NCI-H526 treated with DMSO at 0.1 percent for 48 hours (cell line): ENCODE data around the gene GAL3ST2.
"Not testable (repeated sequence)": the region's sequence is repeated elsewhere in the genome, so short reads cannot be mapped to it uniquely, and the experiment has no call there.

Source experiments
- DNase-seq: peaks from one replicate; lab custom pipeline; 2025; lab: John Stamatoyannopoulos, UW

GAL3ST2 gene

DNA sequence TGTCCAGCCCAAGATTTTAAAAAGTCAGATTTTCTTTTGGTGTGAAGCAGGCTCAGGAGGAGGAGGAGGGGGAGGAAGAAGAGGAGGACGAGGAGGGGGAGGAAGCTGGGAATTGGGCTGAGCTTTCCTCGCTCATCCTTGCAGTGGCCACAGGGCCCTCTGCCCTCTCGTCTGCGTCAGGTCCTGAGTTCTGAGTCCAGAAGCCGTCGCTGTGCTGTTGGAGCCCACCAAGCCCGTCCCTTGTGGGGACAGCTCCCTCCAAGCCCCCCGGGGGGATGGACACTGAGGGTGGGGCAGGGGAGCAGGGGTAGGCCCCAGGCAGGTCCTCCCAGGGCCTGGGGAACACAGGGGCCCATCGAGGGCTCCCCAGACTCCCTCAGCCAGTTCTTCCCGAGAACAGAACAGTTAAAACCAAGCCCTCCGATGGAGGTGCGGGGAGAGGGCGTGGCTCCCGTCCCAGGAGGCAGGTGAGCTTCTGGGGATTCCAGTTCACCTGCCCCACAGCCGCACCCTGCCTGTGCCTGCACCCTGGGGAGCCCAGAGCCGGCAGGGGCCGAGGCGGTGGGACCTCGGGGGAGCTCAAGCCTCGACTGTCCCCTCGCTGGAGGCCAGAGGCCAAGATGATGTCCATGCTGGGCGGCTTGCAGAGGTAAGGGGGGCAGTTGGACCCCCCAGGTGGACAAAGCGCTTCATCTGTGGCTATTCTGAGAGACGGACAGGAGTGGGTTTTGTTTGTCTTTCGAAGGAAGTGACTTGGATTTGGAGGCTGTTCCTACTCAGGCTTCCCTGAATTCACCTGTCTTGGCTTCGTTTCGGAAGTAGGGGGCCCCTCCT is at the start of gene GAL3ST2:
GAL3ST2 (plus strand) TSS at position 487 of the 834 bp plus-strand sequence; CDS start at position 621, 134 bp downstream.
- DNase-seq = no peak

DNA sequence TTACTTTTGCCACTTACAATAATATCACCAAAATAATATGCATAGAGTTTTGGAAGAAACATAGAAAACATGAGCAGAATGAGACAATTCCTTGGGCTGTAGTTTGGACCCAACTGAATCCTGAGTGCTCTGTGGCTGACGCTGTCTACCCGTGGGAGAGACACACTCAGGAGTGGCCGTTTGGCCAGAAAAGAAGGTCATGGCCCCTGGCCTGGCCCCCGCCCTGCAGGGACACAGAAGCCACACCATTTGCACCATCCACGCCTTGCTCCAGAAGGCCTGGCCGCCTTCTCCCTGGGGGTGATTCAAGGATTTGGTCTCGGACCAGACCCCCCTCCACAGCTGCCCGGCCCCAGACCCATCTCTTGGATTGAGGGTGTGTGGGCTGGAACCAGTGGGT is 48.6 kb upstream of the GAL3ST2 start:
- no peak for DNase-seq

- no peak for DNase-seq
Measured at GRCh38 chr2:241728627-241729026, 48.0 kb upstream of the GAL3ST2 start.

GRCh38 chr2:241729868-241730267 is 46.8 kb upstream of the GAL3ST2 start:
- no peak for DNase-seq

- no peak for DNase-seq
Measured at GRCh38 chr2:241730671-241731293, 45.8 kb upstream of the GAL3ST2 start.

DNA sequence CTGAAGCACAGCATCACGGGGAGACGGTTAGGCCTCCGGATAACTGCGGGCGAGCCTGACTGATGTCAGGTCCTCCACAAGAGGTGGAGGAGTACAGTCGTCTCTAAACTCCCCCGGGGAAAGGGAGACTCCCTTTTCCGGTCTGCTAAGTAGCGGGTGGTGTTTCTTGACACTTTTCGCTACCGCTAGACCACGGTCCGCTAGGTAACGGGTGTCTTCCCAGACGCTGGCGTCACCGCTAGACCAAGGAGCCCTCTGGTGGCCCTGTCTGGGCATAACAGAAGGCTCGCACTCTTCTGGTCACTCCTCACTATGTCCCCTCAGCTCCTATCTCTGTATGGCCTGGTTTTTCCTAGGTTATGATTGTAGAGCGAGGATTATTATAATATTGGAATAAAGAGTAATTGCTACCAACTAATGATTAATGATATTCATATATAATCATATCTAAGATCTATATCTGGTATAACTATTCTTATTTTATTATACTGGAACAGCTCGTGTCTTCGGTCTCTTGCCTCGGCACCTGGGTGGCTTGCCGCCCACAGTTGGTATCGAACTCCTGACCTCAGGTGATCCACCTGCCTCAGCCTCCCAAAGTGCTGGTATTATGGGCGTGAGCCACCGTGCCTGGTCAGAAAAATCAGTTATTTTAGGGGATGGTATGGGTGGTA is 44.0 kb upstream of the GAL3ST2 start:
- not testable (repeated sequence) for DNase-seq

- DNase-seq = no peak
Measured at GRCh38 chr2:241733391-241734207, 43.0 kb upstream of the GAL3ST2 start.

- no peak for DNase-seq
Measured at GRCh38 chr2:241734208-241734466, 42.5 kb upstream of the GAL3ST2 start.

GRCh38 chr2:241734467-241735208 is 42.0 kb upstream of the GAL3ST2 start, which contains the start of gene D2HGDH:
Gene D2HGDH (plus strand): TSS chr2:241734630. CDS start chr2:241735225, 595 bp downstream.
- peak; percentile 60 for DNase-seq

DNA sequence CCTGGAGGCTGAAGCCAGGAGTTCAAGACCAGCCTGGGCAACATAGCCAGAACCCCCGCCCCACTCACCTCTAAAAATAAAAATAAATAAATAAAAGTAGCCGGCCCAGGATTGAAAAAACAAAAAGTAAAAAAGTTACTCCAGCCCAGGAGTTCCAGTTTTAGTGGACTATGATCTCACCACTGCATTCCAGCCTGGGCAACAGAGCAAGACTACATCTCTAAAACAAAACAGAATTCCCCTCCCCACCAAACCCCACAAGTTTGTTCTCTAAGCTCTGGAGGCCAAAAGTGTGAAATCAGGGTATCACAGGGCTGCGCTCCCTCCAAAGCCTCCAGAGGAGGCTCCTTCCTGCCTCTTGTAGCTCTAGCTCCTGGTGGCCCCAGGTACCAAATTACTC is 40.5 kb upstream of the GAL3ST2 start:
- DNase-seq = no peak

GRCh38 chr2:241738040-241738686 is 38.5 kb upstream of the GAL3ST2 start:
- DNase-seq = no peak

DNA sequence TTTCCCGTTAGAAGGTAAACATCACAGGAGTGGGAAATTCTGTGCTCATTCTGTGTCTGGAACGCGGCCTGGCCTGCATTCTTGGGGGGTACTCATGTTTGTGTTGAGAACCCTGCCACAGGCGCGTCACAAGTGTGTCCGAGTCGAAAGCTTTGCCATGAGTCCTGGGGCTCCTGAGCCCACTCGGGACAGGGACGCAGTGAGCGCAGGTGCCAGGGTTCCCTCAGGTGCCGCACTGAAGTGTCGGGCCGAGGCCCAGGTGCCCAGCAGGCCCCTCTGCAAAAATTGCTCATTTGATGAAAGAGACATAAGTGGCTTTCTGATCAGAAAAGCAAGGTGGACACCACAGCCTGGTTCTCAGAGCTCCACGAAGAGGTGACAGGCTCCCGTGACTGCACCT is 37.4 kb upstream of the GAL3ST2 start:
- DNase-seq = no peak

DNA sequence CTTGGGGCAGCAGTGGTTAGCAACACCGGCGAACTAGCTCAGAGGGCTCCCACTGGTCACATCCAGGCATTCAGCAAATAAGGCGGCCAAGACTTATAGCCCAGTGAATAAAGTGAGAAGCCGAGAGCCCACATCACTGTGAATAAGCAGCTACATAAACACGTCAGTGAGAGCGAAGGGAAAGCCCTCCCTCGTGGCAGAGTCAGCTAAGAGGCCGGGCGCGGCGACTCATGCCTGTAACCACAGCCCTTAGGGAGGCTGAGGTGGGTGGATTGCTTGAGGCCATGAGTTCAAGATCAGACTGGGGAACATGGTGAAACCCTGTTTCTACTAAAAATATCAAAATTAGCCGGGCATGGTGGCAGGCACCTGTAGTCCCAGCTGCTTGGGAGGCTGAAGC is 37.0 kb upstream of the GAL3ST2 start:
- DNase-seq = no peak

DNA sequence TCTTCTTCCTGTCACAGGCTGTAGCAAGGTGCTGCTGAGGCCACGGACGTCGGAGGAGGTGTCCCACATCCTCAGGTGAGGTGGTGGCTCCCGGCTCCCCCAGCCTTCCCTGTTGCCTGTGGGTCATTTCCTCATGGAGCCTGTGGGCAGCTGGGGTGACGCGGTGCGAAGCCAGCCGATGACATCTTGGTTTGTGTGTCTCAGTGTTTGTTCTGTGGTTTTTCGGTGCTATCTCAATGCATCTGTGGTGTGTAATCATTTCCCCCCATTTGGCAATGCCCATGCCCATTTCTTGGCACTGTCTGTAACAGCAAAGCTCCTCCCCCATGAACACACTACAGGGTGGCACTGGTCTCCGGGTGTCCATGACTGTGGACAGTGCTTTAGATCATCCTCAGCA is 35.6 kb upstream of the GAL3ST2 start:
- DNase-seq = no peak

DNA sequence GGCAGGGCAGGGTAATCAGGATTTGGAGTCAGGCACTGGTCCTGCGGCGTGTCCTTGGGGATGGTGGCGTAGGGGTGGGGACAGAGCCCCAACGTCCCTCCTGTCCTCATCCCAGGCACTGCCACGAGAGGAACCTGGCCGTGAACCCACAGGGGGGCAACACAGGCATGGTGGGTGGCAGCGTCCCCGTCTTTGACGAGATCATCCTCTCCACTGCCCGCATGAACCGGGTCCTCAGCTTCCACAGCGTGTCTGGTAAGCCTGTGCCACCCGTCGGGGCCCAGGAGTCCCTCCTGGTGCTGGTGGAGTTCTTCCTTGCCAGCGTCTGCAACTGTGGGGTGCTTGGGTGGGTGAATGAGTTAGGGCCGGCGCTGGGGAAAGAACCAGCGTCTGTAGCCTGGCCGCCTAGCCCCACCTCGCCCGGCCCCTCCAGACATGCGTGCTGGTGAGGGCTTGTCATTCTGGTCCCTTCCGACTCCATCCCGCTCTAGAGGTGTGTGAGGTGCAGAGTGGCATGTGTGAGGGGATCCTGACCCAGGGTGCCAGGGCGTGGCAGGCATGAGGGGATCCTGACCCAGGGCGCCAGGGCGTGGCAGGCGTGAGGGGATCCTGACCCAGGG is 34.2 kb upstream of the GAL3ST2 start:
- DNase-seq = no peak

DNA sequence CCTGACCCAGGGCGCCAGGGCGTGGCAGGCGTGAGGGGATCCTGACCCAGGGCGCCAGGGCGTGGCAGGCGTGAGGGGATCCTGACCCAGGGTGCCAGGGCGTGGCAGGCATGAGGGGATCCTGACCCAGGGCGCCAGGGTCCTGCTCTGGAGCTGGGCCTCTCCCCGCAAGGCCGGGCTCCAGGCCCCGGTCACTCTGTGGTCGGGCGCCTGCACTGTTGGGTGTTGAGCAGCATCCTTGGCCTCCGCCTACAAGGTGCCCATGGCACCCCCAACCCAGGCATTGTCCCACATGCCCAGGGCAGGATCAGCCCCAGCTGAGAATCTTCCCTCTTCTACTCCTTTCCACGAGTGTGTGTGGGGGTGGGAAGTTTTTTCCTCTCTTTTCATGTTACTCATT is 33.6 kb upstream of the GAL3ST2 start:
- DNase-seq = not testable (repeated sequence)

DNA sequence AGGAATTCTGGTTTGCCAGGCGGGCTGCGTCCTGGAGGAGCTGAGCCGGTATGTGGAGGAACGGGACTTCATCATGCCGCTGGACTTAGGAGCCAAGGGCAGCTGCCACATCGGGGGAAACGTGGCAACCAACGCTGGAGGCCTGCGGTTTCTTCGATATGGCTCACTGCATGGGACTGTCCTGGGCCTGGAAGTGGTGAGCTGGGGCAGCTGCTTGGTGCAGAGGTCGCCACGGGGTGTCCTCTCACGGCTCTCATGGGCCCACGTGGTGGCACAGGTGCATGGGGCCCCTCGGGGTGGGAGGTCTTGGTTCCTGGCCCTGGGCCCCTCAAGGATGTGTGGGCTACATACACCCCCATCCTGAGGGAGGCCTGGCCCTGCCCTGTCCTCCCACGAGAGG is 33.0 kb upstream of the GAL3ST2 start:
- no peak for DNase-seq

DNA sequence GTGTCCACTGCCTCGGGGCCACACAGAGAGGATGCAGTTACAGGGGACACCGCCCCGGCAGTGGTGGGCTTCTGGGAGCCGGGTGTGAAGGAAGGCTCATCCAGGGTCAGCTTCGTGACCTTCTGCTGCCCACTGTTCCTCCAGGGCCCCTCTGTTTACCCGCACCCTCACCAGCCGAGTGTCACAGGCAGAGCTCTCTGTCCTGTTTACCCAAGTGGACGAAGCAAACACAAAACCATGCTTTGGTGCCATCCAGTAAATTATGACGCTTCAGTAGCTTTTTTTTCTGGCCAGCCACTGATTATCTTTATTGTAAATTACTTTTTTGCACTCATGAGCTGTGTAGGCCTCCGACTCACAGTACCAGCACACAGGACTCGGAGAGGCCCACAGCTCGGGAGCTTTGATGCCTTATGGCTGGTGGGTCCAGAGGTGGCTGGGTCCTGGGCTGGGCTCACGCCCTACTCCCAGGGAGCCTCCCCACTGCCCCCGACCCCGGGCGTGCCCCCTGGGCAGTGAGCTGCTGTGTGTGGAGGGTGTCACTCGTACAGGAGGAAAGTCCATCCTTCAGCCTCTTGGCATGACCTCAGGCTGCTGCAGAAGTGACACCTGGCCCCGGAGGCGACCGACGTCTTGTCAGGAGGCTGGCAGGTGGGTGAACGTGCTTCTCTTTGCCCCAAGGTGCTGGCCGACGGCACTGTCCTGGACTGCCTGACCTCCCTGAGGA is 32.4 kb upstream of the GAL3ST2 start:
- no peak for DNase-seq

DNA sequence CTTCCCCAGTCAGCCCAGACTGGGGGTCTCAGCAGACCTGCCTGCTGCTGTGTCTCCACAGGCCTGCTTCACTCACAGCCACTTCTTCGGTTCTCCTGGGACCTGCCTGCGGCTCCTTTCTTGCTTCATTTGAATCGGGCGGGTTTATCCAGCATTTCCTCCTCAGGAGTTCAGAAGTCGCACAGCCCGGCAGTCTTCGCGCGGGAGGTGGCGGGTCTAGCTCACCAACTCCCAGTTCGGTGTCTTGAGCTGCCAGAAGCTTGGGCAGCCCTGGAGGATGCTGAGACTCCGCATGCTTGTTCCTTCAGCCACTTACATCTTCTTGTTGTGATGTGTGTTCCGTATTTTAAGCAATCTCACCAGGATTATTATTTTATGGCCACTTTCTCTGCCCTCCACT is 31.3 kb upstream of the GAL3ST2 start:
- DNase-seq = no peak

DNA sequence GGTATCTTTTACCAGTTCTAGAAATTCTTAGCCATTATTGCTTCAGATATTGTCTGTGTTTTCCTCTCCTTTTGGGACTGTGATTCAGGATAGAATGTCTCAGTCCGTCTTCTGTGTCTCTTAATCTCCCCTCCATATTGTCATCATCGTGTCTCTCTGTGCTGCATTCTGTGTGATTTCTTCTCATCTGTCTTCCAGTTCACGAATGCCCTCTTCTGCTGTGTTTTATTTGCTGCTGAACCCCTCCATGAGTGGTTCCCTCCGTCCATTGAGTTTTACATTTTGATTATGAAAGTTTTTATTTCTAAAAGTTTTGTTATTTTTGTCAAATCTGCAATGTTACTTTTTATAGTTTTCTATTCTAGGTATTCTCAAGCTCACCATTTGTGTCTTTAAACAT is 30.5 kb upstream of the GAL3ST2 start:
- no peak for DNase-seq
